A549 (cell line): ENCODE measurements around the gene FMC1. TPM values are rescaled to one million over a fixed set of nuclear protein-coding genes. Genes with fewer than 3 reads are reported as not detected.

ENCODE experiments used
- ATAC-seq, 2 experiments: fragments of 200-7000 bp in 1 of 2; fragments of >200 bp in 1 of 2; cut with Nextera tagmentation in 1 of 2; cut with Tn5 transposase in 1 of 2; 3 replicates each; pipeline versions ENCODE4 v1.8.0 to v1.9.1; 2018 to 2020; ENCODE audit warnings: mild to moderate bottlenecking in 1 of 2, moderate library complexity in 1 of 2
- CTCF ChIA-PET: fragments of 300-600 bp; sonication (Branson Sonifier 250); formaldehyde crosslinking; extraction: SDS; loops from one replicate; lab custom pipeline; 2021; ENCODE audit warnings: antibody characterized with exemption, inconsistent platforms; lab: Yijun Ruan, JAX
- POLR2A ChIA-PET: fragments of 350-600 bp; formaldehyde crosslinking; extraction: SDS; loops from one replicate; lab custom pipeline; 2021; ENCODE audit warnings: antibody characterized with exemption, inconsistent platforms; lab: Yijun Ruan, JAX
- DNase-seq, 2 experiments: peaks; one replicate each; pipeline versions ENCODE4 v3.0.0 to v3.0.0-alpha.2; 2011 to 2016; ENCODE audit warnings: low read depth in 1 of 2, low spot score in 1 of 2
- FAIRE-seq: peaks from 2 replicates; lab custom pipeline; 2011; peaks lifted over from hg19 to GRCh38; lab: Jason Lieb, UNC
- H3K27ac ChIP-seq, 2 experiments: fragments of >200 bp; sonication (Bioruptor Twin); formaldehyde crosslinking; 3 replicates each; pipeline ENCODE4 v1.5.1; 2016 to 2017
- H3K4me1 ChIP-seq: fragments of >200 bp; sonication (Bioruptor Twin); formaldehyde crosslinking; 3 replicates; pipeline ENCODE4 v1.6.1; 2016
- H3K4me2 ChIP-seq: fragments of >200 bp; sonication (Bioruptor Twin); formaldehyde crosslinking; 3 replicates; pipeline ENCODE4 v1.6.1; 2016
- H3K4me3 ChIP-seq: fragments of >200 bp; sonication (Bioruptor Twin); formaldehyde crosslinking; 3 replicates; pipeline ENCODE4 v1.5.1; 2016
- H3K9me3 ChIP-seq: fragments of >200 bp; sonication (Bioruptor Twin); formaldehyde crosslinking; 3 replicates; pipeline ENCODE4 v1.6.1; 2016
- BHLHE40 ChIP-seq: IDR thresholded peaks from 2 replicates; pipeline ENCODE4 v1.6.1; 2012; ENCODE audit warnings: low read depth, low read length, inconsistent platforms
- CBX8 ChIP-seq: fragments of 200-600 bp; sonication (generic); IDR thresholded peaks from 2 replicates; pipeline ENCODE4 v1.6.1; 2016
- EHMT2 ChIP-seq: fragments of 200-600 bp; sonication (generic); IDR thresholded peaks from 2 replicates; pipeline ENCODE4 v1.6.1; 2016; ENCODE audit warnings: antibody characterized with exemption, low read depth, mild to moderate bottlenecking, moderate library complexity
- EP300 ChIP-seq, 2 experiments: fragments of >200 bp; sonication (Bioruptor Twin); formaldehyde crosslinking; IDR thresholded peaks; 2 replicates in 1 of 2; 3 replicates in 1 of 2; pipeline ENCODE4 v1.6.1; 2016 to 2017
- FOSB ChIP-seq: fragments of 250-450 bp; sonication (Bioruptor Pico); IDR thresholded peaks from 2 replicates; pipeline ENCODE4 v1.5.0; 2020; ENCODE audit warnings: mild to moderate bottlenecking, moderate library complexity
- FOSL2 ChIP-seq, 2 experiments: fragments of 450-650 bp in 1 of 2; fragments of >200 bp in 1 of 2; sonication (Bioruptor Twin) in 1 of 2; formaldehyde crosslinking; IDR thresholded peaks; 2 replicates each; pipeline versions ENCODE4 v1.5.0 to v1.6.1; 2016 to 2020; ENCODE audit warnings: mild to moderate bottlenecking in 1 of 2, moderate library complexity in 1 of 2
- FOXS1 ChIP-seq: fragments of 250-450 bp; sonication (Bioruptor Pico); IDR thresholded peaks from 2 replicates; pipeline ENCODE4 v1.5.0; 2020; ENCODE audit warnings: mild to moderate bottlenecking, moderate library complexity
- HDAC2 ChIP-seq: fragments of 200-600 bp; sonication (generic); IDR thresholded peaks from 2 replicates; pipeline ENCODE4 v1.6.1; 2016
- HOXB13 ChIP-seq: fragments of 250-450 bp; sonication (Bioruptor Pico); IDR thresholded peaks from 2 replicates; pipeline ENCODE4 v1.5.0; 2020; ENCODE audit warnings: low read depth, mild to moderate bottlenecking, moderate library complexity
- HOXB5 ChIP-seq: fragments of 250-450 bp; sonication (Bioruptor Pico); IDR thresholded peaks from 2 replicates; pipeline ENCODE4 v1.5.0; 2020; ENCODE audit warnings: mild to moderate bottlenecking, moderate library complexity
- JUNB ChIP-seq: fragments of >200 bp; sonication (Bioruptor Twin); formaldehyde crosslinking; IDR thresholded peaks from 2 replicates; pipeline ENCODE4 v1.6.1; 2016
- KDM5A ChIP-seq: fragments of 200-600 bp; sonication (generic); IDR thresholded peaks from 2 replicates; pipeline ENCODE4 v1.6.1; 2016; ENCODE audit warnings: antibody characterized with exemption, mild to moderate bottlenecking
- MAFK ChIP-seq: fragments of 450-650 bp; IDR thresholded peaks from 2 replicates; pipeline ENCODE4 v1.6.1; 2014; ENCODE audit not compliant: partially characterized antibody
- NFE2L2 ChIP-seq: fragments of 150-350 bp; conservative IDR thresholded peaks from 2 replicates; pipeline ENCODE4 v1.6.1; 2014; ENCODE audit warnings: low read length
- NPAS2 ChIP-seq: fragments of 250-450 bp; sonication (Bioruptor Pico); IDR thresholded peaks from 2 replicates; pipeline ENCODE4 v1.8.0; 2022; ENCODE audit warnings: mild to moderate bottlenecking, moderate library complexity, borderline replicate concordance
- NR3C1 ChIP-seq: fragments of >200 bp; sonication (Bioruptor Twin); formaldehyde crosslinking; IDR thresholded peaks from 3 replicates; pipeline ENCODE4 v1.6.1; 2017
- PHF8 ChIP-seq: fragments of 200-600 bp; sonication (generic); IDR thresholded peaks from 2 replicates; pipeline ENCODE4 v1.6.1; 2016; ENCODE audit warnings: low read depth, mild to moderate bottlenecking, antibody characterized with exemption, moderate library complexity, borderline replicate concordance
- POLR2AphosphoS2 ChIP-seq: conservative IDR thresholded peaks from 2 replicates; pipeline ENCODE4 v1.6.1; 2012; ENCODE audit warnings: low read length, improper control_type of control experiment, inconsistent platforms
- RAD21 ChIP-seq, 2 experiments: fragments of >200 bp in 1 of 2; sonication (Bioruptor Twin) in 1 of 2; formaldehyde crosslinking in 1 of 2; IDR thresholded peaks in 1 of 2; conservative IDR thresholded peaks in 1 of 2; 2 replicates in 1 of 2; 3 replicates in 1 of 2; pipeline ENCODE4 v1.6.1; 2012 to 2018; ENCODE audit warnings: inconsistent platforms in 1 of 2
- RCOR1 ChIP-seq: fragments of 150-350 bp; IDR thresholded peaks from 2 replicates; pipeline ENCODE4 v1.6.1; 2014; ENCODE audit warnings: antibody characterized with exemption, low read length, low read depth
- REST ChIP-seq: fragments of 200-600 bp; sonication (generic); IDR thresholded peaks from 2 replicates; pipeline ENCODE4 v1.6.1; 2016; ENCODE audit warnings: antibody characterized with exemption, mild to moderate bottlenecking, moderate library complexity
- RNF2 ChIP-seq: fragments of 200-600 bp; sonication (generic); IDR thresholded peaks from 2 replicates; pipeline ENCODE4 v1.6.1; 2016; ENCODE audit warnings: low read depth, mild to moderate bottlenecking, antibody characterized with exemption, moderate library complexity, borderline replicate concordance
- SMC3 ChIP-seq: fragments of >200 bp; sonication (Bioruptor Twin); formaldehyde crosslinking; IDR thresholded peaks from 3 replicates; pipeline ENCODE4 v1.6.1; 2018; ENCODE audit warnings: inconsistent platforms
- SREBF2 ChIP-seq: fragments of 450-650 bp; IDR thresholded peaks from 2 replicates; pipeline ENCODE4 v1.6.1; 2014; ENCODE audit warnings: mild to moderate bottlenecking, moderate library complexity
- TFCP2L1 ChIP-seq: fragments of 250-450 bp; sonication (Bioruptor Pico); IDR thresholded peaks from 2 replicates; pipeline ENCODE4 v1.5.0; 2021; ENCODE audit warnings: mild to moderate bottlenecking
- TP53 ChIP-seq: fragments of 250-450 bp; sonication (Bioruptor Pico); IDR thresholded peaks from 2 replicates; pipeline ENCODE4 v1.5.0; 2021; ENCODE audit warnings: mild to moderate bottlenecking, moderate library complexity
- ZNF302 ChIP-seq: fragments of 250-450 bp; sonication (Bioruptor Pico); IDR thresholded peaks from 2 replicates; pipeline ENCODE4 v1.9.0; 2021; ENCODE audit warnings: inconsistent platforms, mild to moderate bottlenecking, moderate library complexity
- ZSCAN20 ChIP-seq: fragments of 250-450 bp; sonication (Bioruptor Pico); IDR thresholded peaks from 2 replicates; pipeline ENCODE4 v1.8.0; 2022; ENCODE audit warnings: mild to moderate bottlenecking, moderate library complexity
- WGBS: methylation state at CpG from one replicate; pipeline ENCODE4 v1.1.6; 2017; ENCODE audit errors: missing lambda C conversion rate; 5-methylcytosine and 5-hydroxymethylcytosine counted together
- polyA plus RNA-seq, 4 experiments: library from polyadenylated mRNA; depleted of rRNA in 3 of 4; stranded (reverse); fragments of >200 nt; fragmentation: RNase III in 1 of 4; extraction: RNeasy Plus Mini Kit Qiagen cat#74134 plus additional on column Dnase treatment in 1 of 4; gene quantifications; 2 replicates in 3 of 4; 3 replicates in 1 of 4; pipeline ENCODE4 v1.2.3, GENCODE V29; 2011 to 2017
- TF ChIP-seq, protein P1 (sequence below): IDR thresholded peaks from 2 replicates; pipeline ENCODE4 v1.6.1; 2012; ENCODE audit warnings: low read depth, borderline replicate concordance
- TF ChIP-seq, protein P2 (sequence below): IDR thresholded peaks from 2 replicates; pipeline ENCODE4 v1.6.1; 2012
- TF ChIP-seq, protein P3 (sequence below): fragments of 250-450 bp; sonication (Bioruptor Pico); IDR thresholded peaks from 2 replicates; pipeline ENCODE4 v1.5.0; 2021; ENCODE audit warnings: mild to moderate bottlenecking, moderate library complexity, borderline replicate concordance
- TF ChIP-seq, protein P4 (sequence below): fragments of >200 bp; sonication (Bioruptor Twin); formaldehyde crosslinking; IDR thresholded peaks from 2 replicates; pipeline ENCODE4 v1.6.1; 2016
- TF ChIP-seq, protein P5 (sequence below): fragments of >200 bp; sonication (Bioruptor Twin); formaldehyde crosslinking; IDR thresholded peaks from 3 replicates; pipeline ENCODE4 v1.6.1; 2016

FMC1 gene
- polyA plus RNA-seq, 2 of the 4 experiments (the other 2 are of a cell fraction), result 20.5 to 21.1 TPM

- ATAC-seq, result peak; percentile 80 to 91
- ChIA-PET POLR2A (interaction anchor here (0.5 to 2.1 kb wide), 13 partner anchors 10 to 818 kb away, joined by 3 to 18 read pairs (median 5); partner anchors contain the start of genes FMC1 and KDM7A), CTCF (interaction anchor here (0.5 to 1.6 kb wide), 5 partner anchors 11 to 658 kb away, joined by 3 to 7 read pairs (median 3); no protein-coding TSS in a partner anchor)
- TF ChIP-seq SMC3 (no peak), FOSB (CRISPR knock-in tag) (0 out of 2 replicates have a peak, but pooled peaks have one; percentile 33), BHLHE40 (no peak), NR3C1 (no peak), NFE2L2 (no peak), RNF2 (no peak), MAFK (peak; percentile 35), RAD21 (conservative IDR thresholded peaks at IDR 0.05 in 1 of 2, IDR thresholded peaks at IDR 0.05 in 1 of 2) (no peak), EP300 (IDR thresholded peaks at IDR 0.05) (no peak), REST (peak; percentile 100), ZNF302 (CRISPR knock-in tag) (no peak), HDAC2 (no peak), TP53 (no peak), ZSCAN20 (CRISPR knock-in tag) (no peak), HOXB5 (CRISPR knock-in tag) (0 out of 2 replicates have a peak, but pooled peaks have one; percentile 12), CBX8 (no peak), JUNB (no peak), RCOR1 (no peak), TFCP2L1 (peak; percentile 80; the same call in 1 of the 2 replicates), KDM5A (no peak), SREBF2 (no peak), PHF8 (peak; percentile 11; the same call in 1 of the 2 replicates), NPAS2 (no peak), FOSL2 (IDR thresholded peaks at IDR 0.05) (no peak), FOSL2 (CRISPR knock-in tag; IDR thresholded peaks at IDR 0.05) (no peak), EHMT2 (no peak), FOXS1 (no peak), POLR2AphosphoS2 (no peak), HOXB13 (CRISPR knock-in tag) (no peak)
- TF ChIP-seq, protein P1, sequence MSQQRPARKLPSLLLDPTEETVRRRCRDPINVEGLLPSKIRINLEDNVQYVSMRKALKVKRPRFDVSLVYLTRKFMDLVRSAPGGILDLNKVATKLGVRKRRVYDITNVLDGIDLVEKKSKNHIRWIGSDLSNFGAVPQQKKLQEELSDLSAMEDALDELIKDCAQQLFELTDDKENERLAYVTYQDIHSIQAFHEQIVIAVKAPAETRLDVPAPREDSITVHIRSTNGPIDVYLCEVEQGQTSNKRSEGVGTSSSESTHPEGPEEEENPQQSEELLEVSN, result peak; percentile 75; the same call in 1 of the 2 replicates
- TF ChIP-seq, protein P2, sequence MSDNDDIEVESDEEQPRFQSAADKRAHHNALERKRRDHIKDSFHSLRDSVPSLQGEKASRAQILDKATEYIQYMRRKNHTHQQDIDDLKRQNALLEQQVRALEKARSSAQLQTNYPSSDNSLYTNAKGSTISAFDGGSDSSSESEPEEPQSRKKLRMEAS, result peak; percentile 80
- TF ChIP-seq, protein P3, sequence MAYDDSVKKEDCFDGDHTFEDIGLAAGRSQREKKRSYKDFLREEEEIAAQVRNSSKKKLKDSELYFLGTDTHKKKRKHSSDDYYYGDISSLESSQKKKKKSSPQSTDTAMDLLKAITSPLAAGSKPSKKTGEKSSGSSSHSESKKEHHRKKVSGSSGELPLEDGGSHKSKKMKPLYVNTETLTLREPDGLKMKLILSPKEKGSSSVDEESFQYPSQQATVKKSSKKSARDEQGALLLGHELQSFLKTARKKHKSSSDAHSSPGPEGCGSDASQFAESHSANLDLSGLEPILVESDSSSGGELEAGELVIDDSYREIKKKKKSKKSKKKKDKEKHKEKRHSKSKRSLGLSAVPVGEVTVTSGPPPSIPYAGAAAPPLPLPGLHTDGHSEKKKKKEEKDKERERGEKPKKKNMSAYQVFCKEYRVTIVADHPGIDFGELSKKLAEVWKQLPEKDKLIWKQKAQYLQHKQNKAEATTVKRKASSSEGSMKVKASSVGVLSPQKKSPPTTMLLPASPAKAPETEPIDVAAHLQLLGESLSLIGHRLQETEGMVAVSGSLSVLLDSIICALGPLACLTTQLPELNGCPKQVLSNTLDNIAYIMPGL (CRISPR knock-in tag), result no peak; the same call in 1 of the 2 replicates
- TF ChIP-seq, protein P4, sequence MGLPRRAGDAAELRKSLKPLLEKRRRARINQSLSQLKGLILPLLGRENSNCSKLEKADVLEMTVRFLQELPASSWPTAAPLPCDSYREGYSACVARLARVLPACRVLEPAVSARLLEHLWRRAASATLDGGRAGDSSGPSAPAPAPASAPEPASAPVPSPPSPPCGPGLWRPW, result no peak
- TF ChIP-seq, protein P5, sequence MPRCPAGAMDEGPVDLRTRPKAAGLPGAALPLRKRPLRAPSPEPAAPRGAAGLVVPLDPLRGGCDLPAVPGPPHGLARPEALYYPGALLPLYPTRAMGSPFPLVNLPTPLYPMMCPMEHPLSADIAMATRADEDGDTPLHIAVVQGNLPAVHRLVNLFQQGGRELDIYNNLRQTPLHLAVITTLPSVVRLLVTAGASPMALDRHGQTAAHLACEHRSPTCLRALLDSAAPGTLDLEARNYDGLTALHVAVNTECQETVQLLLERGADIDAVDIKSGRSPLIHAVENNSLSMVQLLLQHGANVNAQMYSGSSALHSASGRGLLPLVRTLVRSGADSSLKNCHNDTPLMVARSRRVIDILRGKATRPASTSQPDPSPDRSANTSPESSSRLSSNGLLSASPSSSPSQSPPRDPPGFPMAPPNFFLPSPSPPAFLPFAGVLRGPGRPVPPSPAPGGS, result peak; percentile 78; the same call in 2 of the 3 replicates
Observed at GRCh38 chr7:139359366-139360209, 18.5 kb downstream of the FMC1 start, which contains the start of gene LUC7L2. LUC7L2 (plus strand) TSS chr7:139359894; CDS start chr7:139360262, 368 bp downstream.

More at GRCh38 chr7:139359366-139360209, 18.5 kb downstream of the FMC1 start, which contains the start of gene LUC7L2:
- DNase-seq, result peak; percentile 88 to 99
- peak within 1 kb of the TSS; percentile 97 to 99 for H3K27ac ChIP-seq
- H3K9me3 ChIP-seq, result no peaks in the 10 kb centered on the region
- peak within 1 kb of the TSS; percentile 82 for H3K4me2 ChIP-seq
- peaks cover 21% of the 10 kb centered on the region for H3K4me1 ChIP-seq
- H3K4me3 ChIP-seq, result peak within 1 kb of the TSS; percentile 97
- WGBS, result 2% methylated on average over 47 of the region's 98 CpGs
- no peak for FAIRE-seq
